ENCODE measurements around the gene FRG1. TPM values are rescaled to one million over a fixed set of nuclear protein-coding genes. Genes with fewer than 3 reads are reported as not detected.
"Not testable (repeated sequence)": the region's sequence is repeated elsewhere in the genome, so short reads cannot be mapped to it uniquely, and the experiment has no call there.

FRG1 gene
- total and polyA plus RNA-seq, 2 donors (not counting 3 experiments of a cell fraction or from before 2014, with no cell fraction given): 7.5 to 36.1 TPM

DNA sequence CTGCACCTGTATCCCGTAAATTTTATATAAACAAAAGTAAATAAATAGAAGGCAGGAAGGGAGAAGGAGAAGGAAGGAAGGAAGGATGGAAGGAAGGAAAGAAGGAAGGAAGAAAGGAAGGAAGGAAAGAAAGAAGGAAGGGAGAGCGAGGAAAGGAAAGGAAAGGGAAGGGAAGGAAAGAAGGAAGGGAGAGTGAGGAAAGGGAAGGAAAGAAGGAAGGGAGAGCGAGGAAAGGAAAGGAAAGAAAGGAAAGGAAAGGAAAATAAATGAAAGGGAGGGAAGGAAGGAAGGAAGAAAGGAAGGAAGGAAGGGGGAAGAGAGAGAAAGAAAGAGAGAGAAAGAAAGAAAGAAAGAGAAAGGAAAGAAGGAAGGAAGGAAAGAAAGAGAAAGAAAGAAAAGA, 43.0 kb upstream of the FRG1 start:
- H2AFZ ChIP-seq (ENCODE audit: low read depth, low read length): no peak overlapping the region
- no peak for FAIRE-seq

GRCh38 chr4:189899481-189900015, 41.1 kb upstream of the FRG1 start:
- H4K20me1 ChIP-seq (replicated peaks; ENCODE audit: control insufficient read depth, extremely low read depth, insufficient read depth, low read length); POLR2A ChIA-PET; H3K4me3 ChIP-seq (replicated peaks in 1 of 3; ENCODE audit: insufficient read depth in 1 of 3, low read depth in 1 of 3, low read length in 3 of 3); H3K27me3 ChIP-seq (ENCODE audit: control insufficient read depth in 2 of 2, insufficient read depth in 2 of 2, low read length in 2 of 2); H3K4me2 ChIP-seq (ENCODE audit: insufficient read depth, low read length); H3K27ac ChIP-seq (ENCODE audit: insufficient read depth, low read depth, low read length); dilution Hi-C loops (cut with MboI; ENCODE audit: extremely low pct_ligation_motif_present, low sequenced_read_pairs); H3K36me3 ChIP-seq (ENCODE audit: control insufficient read depth in 2 of 2, extremely low read depth in 1 of 2, insufficient read depth in 2 of 2, low read length in 2 of 2); H3K4me1 ChIP-seq (ENCODE audit: control insufficient read depth, extremely low read depth, insufficient read depth, low read length); BruUV-seq (replicated peaks); intact Hi-C loops (cut with micrococcal nuclease); CTCF ChIA-PET; H3K79me2 ChIP-seq (ENCODE audit: control insufficient read depth, insufficient read depth, low read length); FAIRE-seq; H2AFZ ChIP-seq (ENCODE audit: low read depth, low read length); DNase-seq (ENCODE audit: low read depth, low spot score); H3K9ac ChIP-seq (replicated peaks; ENCODE audit: extremely low read depth, insufficient read depth, low read length); H3K9me1 ChIP-seq (replicated peaks; ENCODE audit: control insufficient read depth, extremely low read depth, insufficient read depth, low read length); H3K9me3 ChIP-seq (replicated peaks; ENCODE audit: control insufficient read depth, insufficient read depth, low read length): not testable (repeated sequence)

More for the DNA sequence above, 43.0 kb upstream of the FRG1 start:
- ChIA-PET POLR2A (no interaction called here), CTCF (no interaction called here)
- intact Hi-C loops (cut with micrococcal nuclease) (no loop called here), dilution Hi-C loops (cut with MboI; ENCODE audit: extremely low pct_ligation_motif_present, low sequenced_read_pairs) (no loop called here)
- Histone ChIP-seq H4K20me1 (replicated peaks; ENCODE audit: control insufficient read depth, extremely low read depth, insufficient read depth, low read length) (no peaks in the 10 kb centered on the region), H3K9ac (replicated peaks; ENCODE audit: extremely low read depth, insufficient read depth, low read length) (no peak overlapping the region), H3K4me1 (ENCODE audit: control insufficient read depth, extremely low read depth, insufficient read depth, low read length) (no peaks in the 10 kb centered on the region), H3K27me3 (ENCODE audit: control insufficient read depth in 2 of 2, insufficient read depth in 2 of 2, low read length in 2 of 2) (no peaks in the 10 kb centered on the region), H3K9me1 (replicated peaks; ENCODE audit: control insufficient read depth, extremely low read depth, insufficient read depth, low read length) (no peaks in the 10 kb centered on the region), H3K4me3 (replicated peaks in 1 of 3; ENCODE audit: insufficient read depth in 1 of 3, low read depth in 1 of 3, low read length in 3 of 3) (no peak overlapping the region), H3K4me2 (ENCODE audit: insufficient read depth, low read length) (no peak overlapping the region), H3K79me2 (ENCODE audit: control insufficient read depth, insufficient read depth, low read length) (no peaks in the 10 kb centered on the region), H3K36me3 (ENCODE audit: control insufficient read depth in 2 of 2, extremely low read depth in 1 of 2, insufficient read depth in 2 of 2, low read length in 2 of 2) (no peaks in the 10 kb centered on the region), H3K9me3 (replicated peaks; ENCODE audit: control insufficient read depth, insufficient read depth, low read length) (no peaks in the 10 kb centered on the region), H3K27ac (ENCODE audit: insufficient read depth, low read depth, low read length) (no peak overlapping the region)
- BruUV-seq (replicated peaks): no TSS peak
- DNase-seq (ENCODE audit: low read depth, low spot score): no peak
- TF ChIP-seq POLR2AphosphoS5 (IDR thresholded peaks at IDR 0.05; ENCODE audit: insufficient read depth, low read depth, low read length) (no peak), GATA2 (IDR thresholded peaks at IDR 0.05; ENCODE audit: insufficient read depth, insufficient read length, low read depth, low read length) (no peak), EZH2 (IDR thresholded peaks at IDR 0.05; ENCODE audit: borderline replicate concordance, low read depth, low read length, severe bottlenecking) (no peak), CTCF (IDR thresholded peaks at IDR 0.05; ENCODE audit: extremely low read depth in 1 of 2, insufficient read depth in 1 of 2, low read depth in 1 of 2, low read length in 2 of 2) (no peak), MYC (IDR thresholded peaks at IDR 0.05; ENCODE audit: low read depth, low read length) (no peak), FOS (IDR thresholded peaks at IDR 0.05; ENCODE audit: borderline replicate concordance, insufficient read depth, low read length) (no peak), POLR2A (IDR thresholded peaks at IDR 0.05; ENCODE audit: low read depth, low read length) (no peak), JUN (IDR thresholded peaks at IDR 0.05; ENCODE audit: borderline replicate concordance, insufficient read depth, insufficient read length, low read depth) (no peak)
- TF ChIP-seq, protein P1, sequence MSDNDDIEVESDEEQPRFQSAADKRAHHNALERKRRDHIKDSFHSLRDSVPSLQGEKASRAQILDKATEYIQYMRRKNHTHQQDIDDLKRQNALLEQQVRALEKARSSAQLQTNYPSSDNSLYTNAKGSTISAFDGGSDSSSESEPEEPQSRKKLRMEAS (IDR thresholded peaks at IDR 0.05; ENCODE audit: insufficient read depth, insufficient read length): no peak

Data from endothelial cell of umbilical vein (primary cell).